Keratinocyte (primary cell): Measurements from ENCODE around the gene KLHDC3. TPM values are rescaled to one million over a fixed set of nuclear protein-coding genes. Genes with fewer than 3 reads are reported as not detected.
"Not testable (repeated sequence)": the region's sequence is repeated elsewhere in the genome, so short reads cannot be mapped to it uniquely, and the experiment has no call there.

Experiments used
- DNase-seq: peaks from one replicate; pipeline ENCODE4 v3.0.0-alpha.2; 2011; ENCODE audit warnings: low read depth, missing footprints, low spot score
- FAIRE-seq: peaks from 2 replicates; lab custom pipeline; 2011; peaks lifted over from hg19 to GRCh38; lab: Jason Lieb, UNC
- H2AFZ ChIP-seq: 2 replicates; pipeline ENCODE4 v1.6.0; 2012; ENCODE audit warnings: low read length, control low read depth, inconsistent platforms; ENCODE audit not compliant: control insufficient read depth
- H3K27ac ChIP-seq: 2 replicates; pipeline ENCODE4 v1.5.1; 2011; ENCODE audit warnings: low read length; ENCODE audit not compliant: control insufficient read depth, insufficient read depth
- H3K27me3 ChIP-seq: 3 replicates; pipeline ENCODE4 v1.6.0; 2011; ENCODE audit warnings: low read length; ENCODE audit not compliant: control insufficient read depth, insufficient read depth; ENCODE audit errors: extremely low read depth
- H3K36me3 ChIP-seq, 2 experiments: 2 replicates in 1 of 2; 3 replicates in 1 of 2; pipeline ENCODE4 v1.5.1; 2011; ENCODE audit warnings: low read length in 2 of 2, mild to moderate bottlenecking in 1 of 2; ENCODE audit not compliant: control insufficient read depth in 2 of 2, insufficient read depth in 2 of 2; ENCODE audit errors: extremely low read depth in 1 of 2
- H3K4me1 ChIP-seq: 3 replicates; pipeline ENCODE4 v1.5.1; 2011; ENCODE audit warnings: low read length; ENCODE audit not compliant: control insufficient read depth, insufficient read depth; ENCODE audit errors: extremely low read depth
- H3K4me2 ChIP-seq: 3 replicates; pipeline ENCODE4 v1.6.0; 2011; ENCODE audit warnings: low read depth, low read length; ENCODE audit not compliant: control insufficient read depth, insufficient read depth; ENCODE audit errors: extremely low read depth
- H3K4me3 ChIP-seq, 3 experiments: fragments of 200-600 bp in 1 of 3; sonication (generic) in 1 of 3; 2 replicates in 2 of 3; 3 replicates in 1 of 3; pipeline ENCODE4 v1.5.1; 2011 to 2016; ENCODE audit warnings: low read length in 3 of 3, mild to moderate bottlenecking in 3 of 3, control low read depth in 2 of 3, inconsistent platforms in 1 of 3, low read depth in 1 of 3, mixed read lengths in 1 of 3, mixed run types in 1 of 3, moderate library complexity in 1 of 3; ENCODE audit not compliant: control insufficient read depth in 2 of 3, insufficient read depth in 2 of 3; ENCODE audit errors: extremely low read depth in 1 of 3
- H3K79me2 ChIP-seq: 2 replicates; pipeline ENCODE4 v1.6.0; 2012; ENCODE audit warnings: low read length; ENCODE audit not compliant: control insufficient read depth, insufficient read depth
- H3K9ac ChIP-seq: 3 replicates; pipeline ENCODE4 v1.6.0; 2011; ENCODE audit warnings: low read length; ENCODE audit not compliant: control insufficient read depth, insufficient read depth; ENCODE audit errors: extremely low read depth
- H3K9me1 ChIP-seq: 3 replicates; pipeline ENCODE4 v1.6.0; 2011; ENCODE audit warnings: low read length; ENCODE audit not compliant: control insufficient read depth, insufficient read depth; ENCODE audit errors: extremely low read depth
- H3K9me3 ChIP-seq: 2 replicates; pipeline ENCODE4 v1.5.1; 2012; ENCODE audit warnings: low read depth, low read length; ENCODE audit not compliant: control insufficient read depth
- H4K20me1 ChIP-seq: 3 replicates; pipeline ENCODE4 v1.6.0; 2011; ENCODE audit warnings: low read length; ENCODE audit not compliant: control insufficient read depth, insufficient read depth; ENCODE audit errors: extremely low read depth
- EZH2 ChIP-seq: IDR thresholded peaks from one replicate; pipeline ENCODE4 v1.6.1; 2012; ENCODE audit warnings: inconsistent platforms, mild to moderate bottlenecking, low read length, moderate library complexity
- dilution Hi-C: fragments of 300-500 bp; cut with MboI; formaldehyde crosslinking; loops from one replicate; pipeline ENCODE4 v1.7.0; 2020; ENCODE audit warnings: low sequenced_read_pairs; ENCODE audit not compliant: extremely low pct_ligation_motif_present
- polyA plus RNA-seq, 5 experiments: library from polyadenylated mRNA; depleted of rRNA in 3 of 5; stranded (reverse) in 3 of 5; stranded (forward) in 1 of 5; unstranded in 1 of 5; fragments of >200 nt; gene quantifications; 1 replicate in 1 of 5; 2 replicates in 3 of 5; 3 replicates in 1 of 5; pipeline versions ENCODE4 v1.2.1 to v1.2.3, GENCODE V29; 2011 to 2012; ENCODE audit warnings: missing spikeins in 2 of 5, low read depth in 1 of 5, low replicate concordance in 1 of 5
- TF ChIP-seq, protein P1 (sequence below), 3 experiments: IDR thresholded peaks in 1 of 3; conservative IDR thresholded peaks in 1 of 3; optimal IDR thresholded peaks in 1 of 3; 2 replicates in 2 of 3; 3 replicates in 1 of 3; pipeline versions ENCODE3 to v1.5.1; 2011; ENCODE audit warnings: low read length in 3 of 3, mild to moderate bottlenecking in 3 of 3, moderate library complexity in 2 of 3, control low read depth in 1 of 3, inconsistent platforms in 1 of 3; ENCODE audit not compliant: insufficient read depth in 2 of 3; ENCODE audit errors: extremely low read depth in 1 of 3

The KLHDC3 gene
- polyA plus RNA-seq, 1 donor (not counting 4 experiments of a cell fraction or from before 2014, with no cell fraction given) = 24.8 TPM

DNA sequence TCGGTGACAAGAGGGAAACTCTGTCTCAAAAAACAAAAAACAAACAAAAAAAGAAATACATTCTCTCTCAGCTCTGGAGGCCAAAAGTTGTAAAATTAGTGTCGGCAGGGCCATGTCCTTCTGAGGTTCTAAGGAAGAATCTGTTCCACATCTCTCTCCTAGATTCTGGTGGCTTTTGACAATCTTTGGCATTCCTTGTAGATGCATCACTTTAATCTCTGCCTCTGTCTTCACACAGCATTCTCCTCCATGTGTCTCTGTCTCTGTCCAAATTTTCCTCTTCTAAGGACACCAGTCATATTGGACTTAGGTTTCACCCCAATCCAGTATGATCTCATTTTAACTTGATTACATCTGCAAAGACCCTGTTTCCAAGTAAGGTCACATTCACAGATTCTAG is 20.6 kb upstream of the KLHDC3 start:
- Histone ChIP-seq H3K4me2 (no peak overlapping the region), H3K36me3 (peaks cover 13 to 17% of the 10 kb centered on the region in 2 experiments), H3K9me3 (no peaks in the 10 kb centered on the region), H3K4me3 (no peak overlapping the region), H3K27me3 (no peaks in the 10 kb centered on the region), H2AFZ (no peak overlapping the region), H3K4me1 (peaks cover 5% of the 10 kb centered on the region), H3K9ac (no peak overlapping the region), H3K27ac (no peak overlapping the region), H3K9me1 (no peaks in the 10 kb centered on the region), H3K79me2 (peaks cover 3% of the 10 kb centered on the region), H4K20me1 (no peaks in the 10 kb centered on the region)
- TF ChIP-seq EZH2 = no peak
- TF ChIP-seq, protein P1, sequence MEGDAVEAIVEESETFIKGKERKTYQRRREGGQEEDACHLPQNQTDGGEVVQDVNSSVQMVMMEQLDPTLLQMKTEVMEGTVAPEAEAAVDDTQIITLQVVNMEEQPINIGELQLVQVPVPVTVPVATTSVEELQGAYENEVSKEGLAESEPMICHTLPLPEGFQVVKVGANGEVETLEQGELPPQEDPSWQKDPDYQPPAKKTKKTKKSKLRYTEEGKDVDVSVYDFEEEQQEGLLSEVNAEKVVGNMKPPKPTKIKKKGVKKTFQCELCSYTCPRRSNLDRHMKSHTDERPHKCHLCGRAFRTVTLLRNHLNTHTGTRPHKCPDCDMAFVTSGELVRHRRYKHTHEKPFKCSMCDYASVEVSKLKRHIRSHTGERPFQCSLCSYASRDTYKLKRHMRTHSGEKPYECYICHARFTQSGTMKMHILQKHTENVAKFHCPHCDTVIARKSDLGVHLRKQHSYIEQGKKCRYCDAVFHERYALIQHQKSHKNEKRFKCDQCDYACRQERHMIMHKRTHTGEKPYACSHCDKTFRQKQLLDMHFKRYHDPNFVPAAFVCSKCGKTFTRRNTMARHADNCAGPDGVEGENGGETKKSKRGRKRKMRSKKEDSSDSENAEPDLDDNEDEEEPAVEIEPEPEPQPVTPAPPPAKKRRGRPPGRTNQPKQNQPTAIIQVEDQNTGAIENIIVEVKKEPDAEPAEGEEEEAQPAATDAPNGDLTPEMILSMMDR (optimal IDR thresholded peaks at IDR 0.05 in 1 of 3, IDR thresholded peaks at IDR 0.05 in 1 of 3, conservative IDR thresholded peaks at IDR 0.05 in 1 of 3; ENCODE audit: extremely low read depth in 1 of 3, insufficient read depth in 2 of 3, low read length in 3 of 3) = no peak
- dilution Hi-C loops = no loop called here
- DNase-seq (no peak), FAIRE-seq (no peak)

DNA sequence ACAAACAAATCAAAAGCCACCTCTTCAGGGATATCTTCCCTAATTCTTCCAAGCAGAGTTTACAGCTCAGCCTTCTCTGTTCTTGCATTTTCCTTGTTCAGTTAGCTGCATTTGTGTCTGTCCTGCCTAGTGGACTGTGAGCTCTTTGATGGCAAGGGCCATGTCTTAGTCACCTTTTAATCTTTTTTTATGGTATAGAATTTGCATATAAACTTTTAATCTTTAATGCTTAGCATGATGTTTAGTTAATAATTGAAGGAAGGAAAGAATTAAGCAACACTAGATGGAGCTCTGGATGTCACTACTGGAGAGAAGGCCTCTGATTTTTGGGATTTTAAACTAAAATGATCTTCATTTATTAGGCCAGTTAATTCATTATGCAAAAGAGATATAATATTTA is 17.5 kb upstream of the KLHDC3 start:
- Histone ChIP-seq H3K36me3 (peaks cover 4 to 7% of the 10 kb centered on the region in 2 experiments), H3K4me2 (no peak overlapping the region), H3K27ac (no peak overlapping the region), H3K4me3 (no peak overlapping the region), H3K9me1 (no peaks in the 10 kb centered on the region), H4K20me1 (no peaks in the 10 kb centered on the region), H3K9me3 (no peaks in the 10 kb centered on the region), H2AFZ (no peak overlapping the region), H3K9ac (no peak overlapping the region), H3K4me1 (peaks cover 5% of the 10 kb centered on the region), H3K79me2 (peaks cover 2% of the 10 kb centered on the region), H3K27me3 (no peaks in the 10 kb centered on the region)
- DNase-seq = no peak
- dilution Hi-C loops = no loop called here
- no peak for FAIRE-seq
- TF ChIP-seq, protein P1 (optimal IDR thresholded peaks at IDR 0.05 in 1 of 3, IDR thresholded peaks at IDR 0.05 in 1 of 3, conservative IDR thresholded peaks at IDR 0.05 in 1 of 3; ENCODE audit: extremely low read depth in 1 of 3, insufficient read depth in 2 of 3, low read length in 3 of 3) = no peak
- TF ChIP-seq EZH2 = no peak

DNA sequence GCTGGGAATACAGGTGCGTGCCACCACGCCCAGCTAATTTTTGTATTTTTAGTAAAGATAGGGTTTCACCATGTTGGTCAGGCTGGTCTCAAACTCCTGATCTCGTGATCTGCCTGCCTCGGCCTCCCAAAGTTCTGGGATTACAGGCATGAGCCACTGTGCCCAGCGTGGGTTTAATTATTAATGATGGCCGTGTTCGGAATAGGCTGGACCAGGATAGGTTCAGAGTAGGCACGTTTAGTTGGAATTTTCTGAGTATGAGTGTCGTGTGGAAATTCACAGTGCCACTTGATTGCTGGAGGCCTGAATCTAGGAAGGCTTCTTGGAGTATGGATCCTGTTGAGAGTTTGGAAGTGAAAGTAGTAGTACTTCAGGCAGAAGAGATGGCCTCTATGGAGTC is 15.8 kb upstream of the KLHDC3 start:
- DNase-seq, H3K4me3 ChIP-seq, H3K27ac ChIP-seq, H3K4me1 ChIP-seq, FAIRE-seq, dilution Hi-C loops, H3K27me3 ChIP-seq, H3K9ac ChIP-seq, H3K4me2 ChIP-seq, H3K9me1 ChIP-seq, H4K20me1 ChIP-seq, H3K36me3 ChIP-seq, H3K79me2 ChIP-seq, H2AFZ ChIP-seq, H3K9me3 ChIP-seq: not testable (repeated sequence)
